ENCODE data around the gene ENPP5.
"Not testable (repeated sequence)": the region's sequence is repeated elsewhere in the genome, so short reads cannot be mapped to it uniquely, and the experiment has no call there.

Gene ENPP5

DNA sequence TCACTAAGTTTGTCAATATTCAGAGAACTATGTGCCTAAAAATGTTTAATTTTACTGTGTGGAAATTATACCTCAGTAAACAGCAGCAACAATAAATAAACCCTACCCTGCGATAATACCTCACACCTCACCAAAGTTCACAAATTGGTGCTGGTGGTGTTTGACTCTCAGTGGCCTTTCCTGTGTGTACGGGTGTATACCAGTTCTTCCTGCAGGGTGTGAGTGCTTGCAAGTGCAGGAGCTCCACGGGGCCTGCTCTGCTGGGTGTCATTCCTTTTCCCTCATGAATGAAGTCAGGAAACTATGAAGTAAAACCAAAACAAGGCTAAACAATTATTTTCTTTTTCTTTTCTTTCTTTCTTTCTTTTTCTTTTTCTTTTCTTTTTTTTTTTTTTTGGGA lies 4.1 kb upstream of the ENPP5 start:
- DNase-seq = no peak

DNA sequence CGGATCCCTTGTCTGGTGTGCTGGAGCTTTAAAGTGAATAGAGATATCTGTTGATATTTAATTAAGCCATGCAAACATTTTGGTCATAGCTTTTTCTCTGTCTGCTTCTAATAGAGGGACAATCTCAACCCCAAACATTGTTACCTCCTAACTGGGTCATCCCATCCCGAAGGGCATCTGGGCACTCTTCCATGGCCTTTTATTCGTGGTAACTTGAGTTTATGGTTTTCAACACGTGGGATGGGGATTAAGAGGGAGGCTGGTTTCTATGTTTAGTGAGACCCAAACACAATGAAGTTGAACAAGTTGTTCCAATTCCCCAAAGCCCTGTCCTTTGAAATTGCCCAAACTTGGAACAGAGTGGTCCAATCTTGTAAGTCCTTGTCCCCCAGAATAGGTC lies 1.4 kb upstream of the ENPP5 start:
- no peak for DNase-seq

DNA sequence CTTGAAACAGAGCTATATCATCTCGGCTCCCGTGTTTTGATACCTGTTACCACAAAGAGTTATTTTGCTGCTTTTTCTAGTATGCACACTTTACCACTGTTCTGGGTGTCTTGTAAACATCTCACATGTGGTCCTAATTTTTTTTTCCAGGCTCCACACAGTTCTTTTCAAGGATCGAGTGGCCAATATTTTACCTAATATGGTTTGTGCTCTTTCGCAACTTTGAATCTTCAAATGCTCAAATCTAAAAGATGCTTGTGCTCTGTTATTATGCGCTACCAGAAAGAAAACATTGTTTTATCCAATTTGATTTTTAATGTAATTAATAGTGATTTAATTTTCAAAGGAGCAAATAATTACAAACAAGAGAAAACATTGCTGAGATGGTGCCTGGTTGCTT lies 10.7 kb downstream of the ENPP5 start:
- no peak for DNase-seq

DNA sequence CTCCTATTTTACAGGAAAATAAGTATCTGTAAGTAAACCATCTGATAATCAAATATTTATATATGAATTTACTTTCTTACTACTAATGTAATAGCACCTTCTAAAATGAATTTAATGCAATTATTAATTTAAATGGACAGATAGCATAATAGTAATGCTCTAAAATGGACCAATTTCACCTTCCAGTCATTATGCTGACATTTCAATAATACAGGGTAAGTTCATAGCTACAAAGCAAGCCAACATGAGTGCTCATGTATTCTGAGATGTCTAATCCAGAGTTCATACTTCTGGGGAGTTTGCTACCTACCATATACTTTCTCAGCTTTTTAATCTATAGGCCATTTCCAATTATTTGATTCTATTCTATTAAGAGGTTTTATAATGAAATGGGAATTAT lies 11.6 kb downstream of the ENPP5 start:
- DNase-seq = no peak

DNA sequence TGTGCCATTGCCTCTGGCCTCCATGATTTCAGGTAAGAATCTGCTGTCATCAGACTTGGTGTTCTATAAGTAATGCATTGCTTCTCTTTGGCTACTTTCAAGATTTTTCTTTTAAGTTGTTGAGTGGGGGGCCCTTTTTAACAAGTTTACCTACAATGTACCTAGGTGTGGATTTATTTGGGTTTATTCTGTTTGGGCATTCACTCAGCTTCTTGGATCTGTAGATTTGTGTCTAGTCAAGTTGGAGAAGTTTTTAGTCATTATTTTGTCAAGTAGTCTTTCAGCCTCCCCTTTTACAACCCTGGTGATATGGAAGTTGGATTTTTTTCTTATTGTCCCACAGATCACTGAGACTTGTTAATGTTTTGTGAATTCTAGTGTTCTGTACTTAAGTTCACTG lies 14.1 kb downstream of the ENPP5 start:
- no peak for DNase-seq

DNA sequence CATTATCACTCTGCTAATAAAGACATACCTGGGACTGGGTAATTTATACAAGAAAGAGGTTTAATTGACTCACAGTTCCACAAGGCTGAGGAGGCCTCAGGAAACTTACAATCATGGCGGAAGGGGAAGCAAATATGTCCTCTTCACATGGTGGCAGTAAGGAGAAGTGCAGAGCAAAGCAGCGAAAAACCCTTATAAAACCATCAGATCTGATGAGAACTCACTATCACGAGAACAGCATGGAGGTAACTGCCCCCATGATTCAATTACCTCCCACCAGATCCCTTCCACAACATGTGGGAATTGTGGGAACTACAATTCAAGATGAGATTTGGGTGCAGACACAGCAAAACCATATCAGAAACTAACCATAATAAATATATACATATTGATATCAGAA lies 21.7 kb downstream of the ENPP5 start:
- not testable (repeated sequence) for DNase-seq

DNA sequence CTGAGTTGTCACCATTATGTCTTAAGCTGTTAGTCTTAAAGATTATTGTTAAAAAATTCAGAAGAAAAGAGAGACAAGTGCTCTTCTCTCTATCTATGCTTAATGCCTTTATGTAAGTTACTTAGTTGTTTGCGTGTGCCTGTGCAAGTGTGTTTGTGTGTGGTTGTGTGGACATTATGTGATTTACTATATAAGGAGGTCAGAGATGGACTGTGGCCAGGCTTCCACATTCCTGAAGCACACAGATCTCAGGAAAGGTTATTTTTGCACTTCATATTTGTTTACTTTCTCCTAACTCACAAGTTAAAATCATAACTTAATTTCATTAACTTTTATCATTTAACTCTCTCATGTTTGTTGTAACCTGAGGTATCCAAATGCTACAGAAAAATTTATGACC lies 26.5 kb downstream of the ENPP5 start:
- no peak for DNase-seq

DNA sequence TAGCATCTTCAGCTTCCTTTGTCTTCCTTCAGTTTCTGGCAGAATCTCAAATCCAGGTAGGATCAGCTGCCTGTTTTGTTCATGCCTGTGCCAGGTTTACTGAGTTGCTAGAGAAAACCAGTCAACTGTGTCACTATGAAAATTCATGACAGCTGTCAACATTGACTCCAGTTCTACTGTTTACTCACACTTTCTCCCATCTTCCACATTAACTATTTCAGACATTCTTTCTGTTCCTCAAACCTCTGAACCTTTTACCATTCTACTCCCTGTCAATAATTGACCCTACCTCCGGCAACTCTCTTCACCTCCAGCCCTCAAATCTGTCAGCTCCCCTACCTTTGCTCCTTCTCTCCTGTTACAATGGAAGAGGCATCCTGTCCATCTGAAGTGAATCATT lies 32.5 kb downstream of the ENPP5 start:
- DNase-seq = no peak

DNA sequence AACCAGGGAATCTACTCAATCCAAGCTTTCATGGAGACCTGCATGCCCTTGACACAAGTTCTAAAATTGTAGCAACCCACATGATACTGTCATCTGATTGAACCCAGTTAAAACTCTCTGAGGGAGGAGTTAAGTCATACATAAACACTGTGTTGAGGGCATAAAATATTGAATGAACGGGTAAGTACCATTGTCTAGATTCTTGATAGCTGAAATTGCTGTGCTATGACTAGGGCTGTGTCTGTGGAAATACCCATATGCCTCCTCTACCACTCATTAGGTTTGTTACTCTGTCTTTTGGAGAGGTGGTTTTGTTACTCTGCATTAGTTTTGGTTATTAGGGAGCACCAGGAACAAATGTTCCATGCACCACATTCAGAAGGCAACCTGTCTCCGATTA lies 33.4 kb downstream of the ENPP5 start:
- DNase-seq = no peak

DNA sequence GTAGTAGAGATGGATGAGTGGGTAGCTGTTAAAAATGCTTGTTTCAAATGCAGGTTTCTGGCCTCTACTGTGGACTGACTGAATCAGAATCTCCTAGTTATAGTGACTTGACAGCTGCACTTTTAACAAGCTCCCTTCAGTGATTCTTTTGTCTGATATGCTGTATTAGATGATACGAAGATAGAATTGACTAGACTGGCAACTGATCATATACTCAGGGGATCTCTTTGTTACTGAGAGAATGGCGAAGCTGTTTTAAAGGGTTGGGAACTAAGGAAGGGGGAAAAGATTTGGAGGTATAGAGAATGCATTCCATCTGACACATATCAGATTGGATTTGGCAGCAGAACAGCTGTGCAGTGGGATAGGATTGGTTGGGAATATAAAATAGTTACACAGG lies 33.9 kb downstream of the ENPP5 start:
- DNase-seq = no peak

DNA sequence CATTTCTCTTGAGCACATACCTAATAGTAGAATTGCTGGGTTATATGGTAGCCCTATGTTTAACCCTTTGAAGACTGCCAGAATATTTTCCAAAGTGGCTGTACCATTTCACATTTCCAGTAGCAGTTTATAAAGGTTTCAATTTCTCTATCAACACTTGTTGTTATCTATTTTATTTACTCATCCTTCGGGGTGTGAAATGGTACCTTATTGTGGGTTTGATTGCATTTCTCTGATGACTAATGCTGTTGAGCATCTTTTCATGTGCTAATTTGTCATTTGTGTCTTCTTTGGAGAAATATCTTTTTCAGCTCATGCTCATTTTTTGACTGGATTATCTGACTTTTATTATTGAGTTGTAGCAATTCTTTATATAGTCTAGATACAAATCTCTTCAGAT lies 35.6 kb downstream of the ENPP5 start:
- no peak for DNase-seq

DNA sequence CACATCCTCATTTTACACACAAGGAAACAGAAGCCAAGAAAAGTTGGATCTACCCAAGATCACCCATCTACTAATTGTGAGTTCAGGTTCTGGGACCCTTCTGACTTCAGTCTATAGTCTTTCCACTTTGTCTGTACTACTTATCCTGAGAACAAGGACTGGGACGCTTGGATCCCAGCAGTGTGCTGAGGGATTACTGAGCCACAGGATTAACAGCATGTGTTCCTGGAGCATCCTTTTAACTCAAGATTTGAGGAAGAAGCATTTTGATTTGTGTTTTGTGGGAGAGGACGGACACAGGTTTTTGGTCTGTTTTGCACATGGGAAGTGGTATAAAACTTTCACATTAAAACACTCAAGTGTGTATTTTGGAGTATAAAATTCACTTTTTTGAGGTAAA lies 36.6 kb downstream of the ENPP5 start:
- no peak for DNase-seq

DNA sequence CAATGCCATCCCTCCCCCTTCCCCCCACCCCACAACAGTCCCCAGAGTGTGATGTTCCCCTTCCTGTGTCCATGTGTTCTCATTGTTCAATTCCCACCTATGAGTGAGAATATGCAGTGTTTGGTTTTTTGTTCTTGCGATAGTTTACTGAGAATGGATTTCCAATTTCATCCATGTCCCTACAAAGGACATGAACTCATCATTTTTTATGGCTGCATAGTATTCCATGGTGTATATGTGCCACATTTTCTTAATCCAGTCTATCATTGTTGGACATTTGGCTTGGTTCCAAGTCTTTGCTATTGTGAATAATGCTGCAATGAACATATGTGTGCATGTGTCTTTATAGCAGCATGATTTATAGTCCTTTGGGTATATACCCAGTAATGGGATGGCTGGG lies 39.5 kb downstream of the ENPP5 start:
- not testable (repeated sequence) for DNase-seq

DNA sequence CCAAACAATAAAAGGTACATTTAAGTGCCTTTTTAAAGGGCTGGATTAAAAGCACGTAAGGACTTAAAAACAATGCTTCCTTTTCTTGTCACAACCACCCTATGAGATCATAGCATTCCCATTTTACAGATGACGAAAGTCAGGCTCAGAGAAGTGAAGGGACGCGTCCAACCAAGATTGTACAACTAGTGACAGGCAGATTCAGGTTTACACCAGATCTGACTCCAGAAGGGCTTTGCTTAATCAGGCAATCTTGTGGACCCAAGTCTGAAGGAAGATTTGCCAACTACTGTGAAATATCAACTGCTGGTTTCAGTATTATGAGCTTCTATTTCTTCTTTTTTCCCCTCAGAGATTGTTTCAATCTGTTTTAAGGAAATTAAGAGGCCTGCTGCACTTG lies 40.1 kb downstream of the ENPP5 start:
- DNase-seq = no peak

DNA sequence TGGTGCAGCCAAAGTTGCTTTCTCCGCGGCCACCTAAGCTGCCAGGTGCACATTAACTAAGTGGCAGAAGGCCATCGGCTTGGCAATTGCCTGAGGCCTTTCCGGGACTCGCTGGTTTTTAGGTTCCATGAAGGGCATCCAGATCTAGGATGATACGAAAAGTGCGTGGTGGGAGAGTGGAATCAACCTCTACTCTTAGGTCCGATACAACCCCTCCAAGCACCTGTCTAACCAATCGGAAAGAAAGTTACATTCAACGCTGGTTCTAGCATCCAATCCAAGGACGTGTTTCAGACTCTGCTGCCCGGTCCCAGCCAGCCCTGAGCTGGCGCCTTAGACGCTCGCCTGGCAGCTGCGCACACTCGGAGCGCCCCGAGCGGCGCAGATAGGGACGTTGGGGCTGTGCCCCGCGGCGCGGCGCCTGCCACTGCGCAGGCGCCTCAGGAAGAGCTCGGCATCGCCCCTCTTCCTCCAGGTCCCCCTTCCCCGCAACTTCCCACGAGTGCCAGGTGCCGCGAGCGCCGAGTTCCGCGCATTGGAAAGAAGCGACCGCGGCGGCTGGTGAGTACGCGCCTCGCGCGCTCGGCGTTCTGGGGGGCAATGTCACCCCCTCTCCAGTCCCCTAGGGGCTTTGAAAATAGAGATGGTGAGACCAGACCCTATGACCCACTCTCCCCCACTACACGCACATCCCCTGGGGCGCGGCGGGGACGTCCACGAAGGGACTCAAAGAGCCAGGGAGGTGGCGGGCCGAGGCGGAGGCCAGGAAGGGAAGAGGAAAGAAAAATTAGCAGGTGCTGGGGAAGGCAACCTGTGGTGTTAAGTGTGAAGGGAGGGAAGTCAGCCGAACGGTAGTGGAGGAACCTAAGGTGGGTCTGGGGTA lies 40.9 kb downstream of the ENPP5 start, which contains the start of gene ENPP4:
ENPP4 (plus strand) TSS at position 361 of the 883 bp plus-strand sequence. CDS start 9,595 bp downstream, outside the sequence.
- DNase-seq = peak; percentile 96

DNA sequence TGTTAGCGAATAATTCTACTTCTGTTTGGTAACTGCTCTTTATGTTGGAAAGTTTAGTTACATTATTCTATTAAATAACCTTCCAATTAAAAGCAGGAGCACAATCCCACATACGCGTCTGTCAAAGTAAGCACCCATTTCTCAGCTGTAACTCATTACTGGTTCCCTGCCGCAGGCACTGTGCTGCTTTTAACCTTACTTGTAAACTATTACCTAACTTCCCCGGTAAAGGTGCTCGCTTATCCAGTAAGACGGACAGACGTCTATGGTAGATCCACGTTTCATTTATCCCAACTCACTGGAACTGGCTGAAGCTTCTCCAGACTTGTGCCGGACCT lies 41.5 kb downstream of the ENPP5 start:
- no peak for DNase-seq

DNA sequence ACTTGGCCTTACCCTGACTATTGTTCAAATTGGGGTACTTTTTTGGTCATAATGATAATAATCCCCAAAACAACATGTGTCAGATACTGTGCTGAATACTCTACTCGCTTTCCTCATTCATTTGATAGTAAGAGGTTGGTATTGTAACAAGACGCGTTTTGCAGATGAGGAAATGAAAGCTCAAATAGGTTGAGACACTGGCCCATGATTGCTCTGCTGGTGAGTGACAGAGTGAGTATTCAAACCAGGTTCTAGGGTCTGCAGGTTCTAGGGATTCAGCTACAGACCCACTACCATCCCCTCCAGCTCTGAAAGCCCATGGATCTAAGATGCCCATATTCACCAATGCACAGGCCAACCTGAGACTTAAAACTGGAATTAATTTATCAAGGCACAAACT lies 42.3 kb downstream of the ENPP5 start:
- DNase-seq = no peak

DNA sequence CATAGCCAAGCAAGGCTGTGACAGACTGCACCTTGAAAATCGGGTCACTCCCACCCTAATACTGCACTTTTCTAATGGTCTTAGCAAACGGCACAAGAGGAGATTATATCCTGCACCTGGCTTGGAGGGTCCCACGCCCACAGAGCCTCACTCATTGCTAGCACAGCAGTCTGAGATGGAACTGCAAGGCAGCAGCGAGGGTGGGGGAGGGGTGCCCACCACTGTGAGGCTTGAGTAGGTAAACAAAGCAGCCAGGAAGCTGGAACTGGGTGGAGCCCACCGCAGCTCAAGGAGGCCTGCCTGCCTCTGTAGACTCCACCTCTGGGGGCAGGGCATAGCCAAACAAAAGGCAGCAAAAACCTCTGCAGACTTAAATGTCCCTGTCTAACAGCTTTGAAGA lies 51.1 kb downstream of the ENPP5 start:
- DNase-seq = not testable (repeated sequence)

DNA sequence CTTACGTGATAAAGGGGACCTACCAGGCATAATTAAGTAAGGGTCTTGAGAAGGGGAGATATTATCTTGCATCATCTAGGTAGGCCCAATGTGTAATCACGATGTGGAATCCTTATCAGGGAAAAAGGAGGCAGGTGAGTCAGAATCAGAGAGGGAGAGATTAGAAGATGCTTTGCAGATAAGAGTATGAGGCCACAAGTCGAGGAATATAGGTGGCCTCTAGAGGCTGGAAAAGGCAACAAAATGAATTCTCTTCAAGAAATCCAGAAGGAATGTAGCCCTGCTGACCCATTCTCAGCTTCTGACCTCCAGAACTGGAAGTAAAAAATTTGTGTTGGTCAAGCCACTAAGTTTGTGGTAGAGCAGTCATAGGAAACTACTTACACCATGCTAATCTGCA lies 51.9 kb downstream of the ENPP5 start:
- no peak for DNase-seq

DNA sequence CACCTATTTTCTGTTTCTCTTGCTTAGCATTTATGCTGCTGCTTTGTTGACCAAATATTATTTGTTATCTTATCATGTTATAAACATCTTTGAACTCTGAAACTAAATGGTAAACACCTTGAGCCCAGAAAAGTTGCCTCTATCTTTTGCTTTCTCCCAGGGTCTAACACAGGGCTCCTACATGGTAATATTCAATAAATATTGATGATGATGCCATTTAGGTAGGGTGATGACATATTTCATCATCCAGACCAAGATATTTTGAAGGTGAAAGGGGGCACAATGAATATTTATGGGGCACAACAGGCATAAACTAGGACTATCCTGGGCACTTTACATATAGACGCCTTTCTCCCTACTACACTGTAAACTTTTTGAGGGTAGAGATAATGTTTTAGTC lies 52.6 kb downstream of the ENPP5 start:
- DNase-seq = no peak

DNA sequence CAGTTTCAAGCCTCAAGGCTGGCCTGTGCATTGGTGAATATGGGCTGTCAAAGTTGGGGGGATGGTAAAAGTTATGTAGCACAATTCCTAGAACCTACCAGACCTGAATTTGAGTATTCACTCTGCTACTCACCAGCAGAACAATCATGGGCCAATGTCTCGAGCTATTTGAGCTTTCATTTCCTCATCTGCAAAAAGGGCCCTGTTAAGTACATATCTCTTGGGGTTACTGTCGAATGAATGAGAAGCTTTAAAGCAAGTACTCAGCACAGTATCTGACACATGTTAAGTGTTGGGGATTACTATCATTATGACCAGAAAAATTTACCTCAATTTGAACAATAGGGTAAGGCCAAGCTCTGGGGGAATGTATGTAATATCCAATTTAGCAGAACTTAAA lies 54.5 kb downstream of the ENPP5 start:
- DNase-seq = no peak

DNA sequence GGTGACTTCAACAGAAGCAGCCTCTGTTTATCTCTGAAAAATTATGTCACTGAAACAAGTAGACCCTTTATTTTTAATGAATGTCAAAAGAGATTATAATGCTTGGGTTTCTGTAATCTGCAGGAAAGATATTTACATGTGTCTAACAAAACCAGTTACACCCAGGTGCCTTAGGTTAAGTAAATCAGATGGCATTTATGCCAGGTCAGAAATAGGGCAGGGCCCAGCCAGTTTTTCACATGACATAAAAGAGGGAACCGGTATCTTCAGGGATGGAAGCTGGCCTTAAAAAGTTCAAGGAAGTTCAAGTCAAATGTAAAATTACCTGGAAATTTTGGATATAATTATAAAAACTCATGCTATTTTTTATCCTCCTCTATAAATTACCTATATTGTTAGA lies 55.1 kb downstream of the ENPP5 start:
- DNase-seq = no peak

DNA sequence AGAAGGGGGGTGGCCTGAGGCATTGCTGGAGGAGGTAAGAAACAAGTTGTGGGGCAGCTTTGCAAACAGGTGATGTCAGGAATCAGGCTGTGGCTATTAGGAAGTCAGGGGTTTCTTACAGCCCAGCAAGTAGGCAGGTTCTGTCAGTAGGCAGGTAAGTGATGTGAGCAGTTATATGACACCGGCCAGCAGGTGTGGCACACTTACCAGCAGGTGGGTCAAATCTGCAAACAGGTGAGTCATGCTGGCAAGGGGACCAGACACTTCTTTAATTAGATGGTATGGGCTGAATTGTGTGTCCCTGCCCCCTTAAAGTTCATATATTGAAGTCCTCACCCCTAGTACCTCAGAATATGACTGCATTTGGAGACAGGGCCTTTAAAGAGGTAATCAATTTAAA lies 57.4 kb downstream of the ENPP5 start:
- DNase-seq = no peak
